DMS 273 treated with DMSO at 0.1 percent for 48 hours (cell line): ENCODE results near the gene STXBP4.
A peak's percentile ranks its signal among the peaks of the same experiment; 100 is the strongest.

Experiments
- DNase-seq: peaks from one replicate; lab custom pipeline; 2025; lab: John Stamatoyannopoulos, UW

STXBP4 gene

DNA sequence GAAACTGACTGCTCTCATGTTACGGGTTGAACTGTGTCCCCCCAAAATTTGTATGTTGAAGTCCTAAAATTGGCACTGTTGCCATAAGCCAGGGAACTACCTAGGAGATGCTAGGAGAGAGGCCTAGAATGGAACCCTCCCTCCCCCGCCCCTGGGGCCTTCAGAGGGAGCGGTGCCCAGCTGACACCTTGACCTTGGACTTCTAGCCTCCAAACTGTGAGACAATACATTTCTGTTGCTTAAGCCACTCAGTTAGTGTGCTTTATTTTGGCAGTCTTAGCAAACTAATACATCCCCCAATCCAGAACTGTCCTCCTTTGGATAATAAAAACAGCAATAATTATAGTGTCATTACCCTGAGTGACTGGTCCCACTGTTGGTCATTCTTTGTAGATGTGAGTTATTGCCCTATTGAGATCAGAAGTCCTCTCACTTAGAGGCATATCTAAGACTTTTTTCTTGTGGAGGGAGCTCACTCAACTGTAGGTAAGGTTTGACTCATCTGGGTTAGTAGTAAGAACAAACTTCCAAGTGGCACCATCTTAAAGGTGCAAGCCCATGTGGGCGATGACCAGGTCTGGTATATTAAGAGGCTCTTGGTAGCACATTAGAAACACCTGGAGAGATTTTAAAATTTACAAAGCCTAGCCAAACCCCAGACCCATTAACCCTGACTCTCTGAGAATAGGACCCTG is 203.2 kb downstream of the STXBP4 start:
- DNase-seq = no peak

DNA sequence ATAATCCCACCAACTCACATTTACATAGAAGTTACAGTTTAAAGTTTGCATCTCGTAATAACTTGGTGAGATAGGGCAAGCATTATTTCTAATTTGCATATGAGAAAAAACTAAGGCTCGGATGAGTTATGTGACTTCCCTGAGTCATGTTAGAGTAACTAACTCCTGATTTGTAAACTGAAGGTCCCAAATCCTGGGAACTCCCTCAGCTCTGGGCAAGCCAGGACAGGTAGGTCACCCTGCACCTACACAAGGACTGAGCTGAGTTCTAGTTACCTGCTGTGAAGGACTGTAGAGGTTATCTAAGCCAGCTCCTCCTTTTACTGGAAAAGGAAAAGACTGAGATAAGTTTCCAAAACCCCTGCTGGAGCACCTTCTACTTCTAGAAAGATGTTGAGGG is 204.0 kb downstream of the STXBP4 start:
- DNase-seq = no peak

DNA sequence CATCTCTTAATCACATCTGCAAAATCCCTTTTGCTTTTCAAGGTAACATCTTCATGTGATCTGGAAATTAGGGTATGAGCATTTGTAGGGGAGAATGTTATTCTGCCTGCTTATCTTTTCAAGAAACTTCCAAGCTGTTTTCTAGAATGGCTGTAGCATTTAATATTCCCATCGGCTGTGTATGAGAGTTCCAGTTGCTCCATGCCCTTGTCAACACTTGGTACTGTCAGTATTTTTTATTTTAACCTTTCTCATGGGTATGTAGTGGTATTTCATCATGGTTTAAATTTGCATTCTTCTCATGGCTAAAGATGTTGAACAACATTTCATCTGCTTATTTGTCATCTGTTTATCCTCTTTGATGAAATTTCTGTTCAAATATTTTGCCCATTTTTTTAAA is 205.6 kb downstream of the STXBP4 start:
- no peak for DNase-seq

DNA sequence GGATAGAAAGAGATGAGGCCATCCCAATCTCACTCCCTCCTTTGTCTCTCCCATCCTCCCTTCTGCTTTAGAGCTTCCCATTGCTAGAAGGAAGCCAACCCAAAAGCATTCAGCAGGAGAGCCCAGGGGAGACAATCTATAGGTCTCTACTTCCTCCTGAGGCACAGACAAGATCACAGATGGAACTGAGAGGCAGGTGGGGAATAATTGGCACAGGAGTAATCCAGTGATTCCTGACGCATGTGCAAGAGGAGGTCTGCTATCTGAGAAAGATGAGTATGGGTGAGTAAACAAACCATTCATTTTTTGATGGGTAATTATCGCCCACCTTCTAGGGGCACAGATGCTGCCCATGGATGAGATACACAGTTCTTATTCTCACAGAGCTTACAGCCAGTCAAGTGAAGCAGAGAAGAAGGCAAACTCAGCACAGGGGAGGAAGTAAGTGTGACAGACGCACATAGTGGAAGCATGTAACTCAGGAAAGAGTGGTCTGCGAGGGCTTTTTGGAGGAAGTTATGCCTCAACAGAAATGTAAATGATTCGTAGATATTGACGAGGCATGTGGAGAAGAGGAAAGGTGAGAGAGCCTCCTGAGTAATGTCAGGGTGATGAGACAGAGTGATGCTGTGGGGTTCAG is 207.3 kb downstream of the STXBP4 start:
- no peak for DNase-seq

DNA sequence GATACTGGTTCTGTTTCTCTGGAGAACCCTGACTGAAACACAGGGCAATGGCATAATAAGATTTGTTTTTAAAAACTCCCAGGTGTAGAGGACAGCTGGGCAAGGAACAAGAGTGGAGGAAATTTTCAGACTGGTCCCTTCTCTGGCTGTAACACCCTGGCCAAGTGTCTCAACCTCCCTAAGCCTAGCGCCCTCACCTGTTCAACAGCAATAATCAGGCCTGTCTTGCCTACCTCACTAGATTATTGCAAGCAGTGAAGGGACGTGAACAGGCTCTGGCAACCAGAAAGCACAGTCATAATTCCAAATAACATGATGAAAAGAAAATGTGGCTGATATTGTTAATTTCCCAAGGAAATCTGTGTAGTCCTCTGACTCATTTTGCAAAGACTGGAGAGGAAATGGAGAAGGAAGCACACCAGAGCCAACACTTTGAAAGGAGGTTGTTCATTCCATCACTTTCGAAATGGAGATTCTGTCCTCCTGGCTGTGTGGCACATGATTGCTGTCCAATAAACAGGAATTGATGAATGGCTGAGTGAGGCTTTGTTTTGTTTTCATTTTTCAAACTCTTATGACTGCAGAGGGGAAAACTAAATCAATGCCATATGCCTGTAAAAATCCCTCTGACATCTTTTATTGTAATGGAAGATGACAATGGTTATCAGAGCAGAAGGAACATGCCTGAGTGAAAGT is 208.7 kb downstream of the STXBP4 start:
- DNase-seq = no peak

DNA sequence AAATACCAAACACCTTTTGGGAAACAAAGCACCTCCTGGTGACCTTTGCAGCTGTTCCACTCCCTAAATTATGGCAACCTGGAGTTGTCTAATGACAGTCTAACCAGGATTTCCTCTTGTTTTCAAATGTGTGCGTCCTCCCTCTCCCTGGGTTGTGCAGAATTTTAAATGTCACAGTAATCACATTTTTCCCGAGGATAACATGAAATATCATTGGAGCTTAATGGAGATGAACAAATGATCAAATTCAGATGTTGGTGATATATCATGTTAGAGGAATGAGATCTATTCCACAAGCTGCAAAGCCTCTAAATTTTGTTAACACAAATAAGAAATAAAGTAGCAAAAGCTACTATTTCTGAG is 209.3 kb downstream of the STXBP4 start:
- DNase-seq = no peak

DNA sequence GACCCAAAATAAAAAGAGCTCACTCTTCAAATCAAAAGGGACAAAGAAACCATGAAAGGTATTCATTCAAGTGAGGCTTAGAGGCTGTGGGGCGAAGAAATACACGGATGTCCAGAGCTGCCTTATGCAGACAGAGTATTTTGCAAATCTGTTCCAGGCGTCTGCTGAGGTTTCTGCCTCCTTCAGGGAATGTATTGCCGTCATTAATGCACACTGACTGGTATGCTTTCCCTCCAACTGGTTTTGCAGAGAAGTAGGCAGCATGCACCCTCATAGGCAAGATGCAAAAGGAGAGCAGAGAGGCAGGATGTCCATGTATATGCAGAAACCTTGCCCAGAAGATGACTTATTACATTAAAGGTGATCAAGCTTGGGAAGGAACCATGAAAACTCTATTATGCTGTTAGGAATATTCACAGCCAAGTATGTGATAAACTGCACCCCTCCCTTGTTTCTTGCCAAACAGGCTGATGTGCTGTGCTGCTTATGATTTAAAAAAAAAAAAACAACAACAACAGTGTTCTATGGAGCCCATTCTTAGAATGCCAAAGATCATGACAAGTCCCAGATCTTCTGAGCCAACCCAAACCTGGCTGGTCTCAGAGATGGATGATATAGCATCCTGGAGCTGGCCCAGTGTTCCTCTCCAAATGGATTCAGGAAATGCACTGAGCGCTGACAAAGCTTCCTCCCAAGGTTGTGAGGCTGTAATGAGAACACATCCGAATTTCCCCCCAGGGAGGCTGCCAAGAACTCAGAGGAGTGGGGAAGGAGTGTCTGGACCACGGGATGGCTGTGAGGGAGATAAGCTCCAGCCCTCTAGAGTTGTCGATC is 218.6 kb downstream of the STXBP4 start:
- DNase-seq = no peak

DNA sequence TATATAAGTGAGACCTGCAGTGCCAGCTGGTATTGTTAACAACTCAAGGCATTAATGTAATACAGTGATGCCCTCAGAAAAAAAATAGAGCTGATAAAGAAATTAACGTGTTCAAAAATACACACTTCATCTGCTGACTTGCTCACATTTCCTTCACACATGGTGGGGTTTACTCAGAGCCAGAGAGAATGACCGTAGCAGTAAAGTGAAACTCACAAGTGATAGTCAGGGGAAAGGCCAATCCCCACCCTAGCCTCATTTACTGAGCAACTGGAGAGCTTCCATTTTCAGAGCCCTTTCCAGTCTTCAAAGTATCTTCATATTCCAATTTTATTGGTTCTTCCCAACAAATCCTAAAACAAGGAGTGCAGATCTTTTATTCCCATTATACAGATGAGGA is 222.2 kb downstream of the STXBP4 start:
- DNase-seq = no peak

DNA sequence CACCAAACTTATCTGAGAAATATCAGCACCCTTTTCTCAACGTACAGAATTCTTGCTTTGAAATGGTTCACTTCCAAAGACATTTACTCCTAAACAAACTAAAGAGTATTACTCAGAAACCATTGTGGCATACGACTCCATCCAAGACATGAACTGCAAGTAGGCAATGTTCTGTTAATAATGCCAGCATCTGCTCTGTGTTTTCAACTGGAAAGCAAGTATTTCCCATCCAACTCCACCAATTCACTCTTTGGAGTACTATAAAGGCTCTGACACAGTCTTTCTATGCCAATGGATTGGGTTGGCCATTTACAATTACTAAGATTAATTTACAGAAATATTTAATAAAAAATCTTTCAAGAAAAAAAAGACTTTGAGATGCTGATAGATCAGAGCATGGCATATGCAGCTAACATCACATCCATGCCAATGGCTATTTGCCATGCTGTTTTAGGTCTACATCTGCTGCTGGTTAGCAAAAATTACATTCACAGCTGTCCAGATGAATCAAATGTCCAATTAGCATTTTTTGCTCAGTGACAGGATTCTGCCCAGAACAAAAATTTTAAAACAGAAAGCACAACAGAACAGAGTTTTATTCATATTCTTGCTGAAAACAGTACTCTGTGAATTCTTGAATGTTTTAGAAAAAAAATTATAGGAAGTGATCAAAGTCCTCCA is 230.3 kb downstream of the STXBP4 start:
- DNase-seq = peak; percentile 98

DNA sequence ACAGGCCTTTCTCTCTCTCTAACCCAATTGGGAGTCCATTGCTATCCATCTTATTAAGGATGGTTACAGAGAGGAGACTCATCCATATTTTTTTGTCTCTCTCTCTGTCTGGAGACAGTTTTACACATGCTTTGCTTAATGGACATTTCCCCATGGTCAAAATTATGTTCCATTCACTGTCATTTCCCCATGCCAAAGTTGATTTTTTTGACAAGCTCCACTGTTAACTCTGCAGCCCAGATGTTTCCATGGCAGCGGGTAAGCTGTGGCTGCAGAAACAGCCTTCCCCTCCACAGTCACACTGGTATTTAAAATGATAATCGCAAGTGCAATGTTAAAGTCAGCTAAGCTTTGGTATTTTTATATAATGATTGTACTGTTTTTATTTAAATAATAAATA is 232.3 kb downstream of the STXBP4 start:
- DNase-seq = no peak

DNA sequence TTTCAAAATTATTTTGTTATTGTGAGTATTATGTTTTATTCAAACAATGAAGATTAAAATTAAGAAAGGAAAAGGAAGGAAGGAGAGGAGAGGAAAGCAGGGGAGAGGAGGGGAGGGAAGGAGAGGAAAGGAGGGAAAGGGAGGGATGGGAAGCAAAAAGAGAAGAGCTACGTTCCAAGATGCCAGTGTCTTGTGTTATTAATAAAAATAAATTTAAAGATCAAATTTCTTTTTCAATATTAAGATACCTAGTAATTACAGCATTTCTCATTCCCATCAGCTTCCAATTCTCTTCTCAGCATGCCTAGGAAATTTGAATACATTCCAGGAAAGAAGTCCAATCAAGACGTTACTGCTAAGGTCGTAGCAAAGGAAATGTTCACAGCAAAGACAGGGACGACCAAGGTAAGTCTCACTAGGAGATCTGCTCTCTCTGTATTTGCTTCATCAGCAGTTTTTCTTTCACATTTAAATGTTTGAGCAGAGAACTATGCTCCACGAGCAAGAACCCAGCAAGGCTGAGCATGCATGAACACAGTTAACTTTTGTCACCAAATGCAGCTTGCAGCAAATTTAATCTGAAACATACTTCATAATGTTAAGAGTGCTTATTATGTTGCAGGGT is 232.9 kb downstream of the STXBP4 start:
- no peak for DNase-seq

DNA sequence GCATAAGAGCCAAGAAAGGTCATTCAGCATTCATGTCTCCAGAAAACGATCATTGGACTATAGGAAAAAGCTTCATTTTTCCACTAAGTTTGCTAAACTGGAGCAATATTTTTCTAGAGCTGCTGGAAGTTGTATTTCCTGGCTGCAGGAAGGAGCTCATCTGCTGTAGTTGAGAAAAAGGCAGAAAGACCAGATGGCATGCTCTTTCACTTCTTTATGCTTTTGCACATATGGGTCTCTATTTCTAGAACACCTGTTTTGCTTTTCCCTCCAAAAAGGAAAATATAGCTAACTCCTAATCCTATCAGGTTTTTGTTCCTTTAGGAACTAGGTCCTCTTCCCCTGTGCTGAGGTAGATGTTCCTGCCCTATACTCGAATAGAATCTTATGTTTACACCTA is 234.3 kb downstream of the STXBP4 start:
- DNase-seq = peak; percentile 70

DNA sequence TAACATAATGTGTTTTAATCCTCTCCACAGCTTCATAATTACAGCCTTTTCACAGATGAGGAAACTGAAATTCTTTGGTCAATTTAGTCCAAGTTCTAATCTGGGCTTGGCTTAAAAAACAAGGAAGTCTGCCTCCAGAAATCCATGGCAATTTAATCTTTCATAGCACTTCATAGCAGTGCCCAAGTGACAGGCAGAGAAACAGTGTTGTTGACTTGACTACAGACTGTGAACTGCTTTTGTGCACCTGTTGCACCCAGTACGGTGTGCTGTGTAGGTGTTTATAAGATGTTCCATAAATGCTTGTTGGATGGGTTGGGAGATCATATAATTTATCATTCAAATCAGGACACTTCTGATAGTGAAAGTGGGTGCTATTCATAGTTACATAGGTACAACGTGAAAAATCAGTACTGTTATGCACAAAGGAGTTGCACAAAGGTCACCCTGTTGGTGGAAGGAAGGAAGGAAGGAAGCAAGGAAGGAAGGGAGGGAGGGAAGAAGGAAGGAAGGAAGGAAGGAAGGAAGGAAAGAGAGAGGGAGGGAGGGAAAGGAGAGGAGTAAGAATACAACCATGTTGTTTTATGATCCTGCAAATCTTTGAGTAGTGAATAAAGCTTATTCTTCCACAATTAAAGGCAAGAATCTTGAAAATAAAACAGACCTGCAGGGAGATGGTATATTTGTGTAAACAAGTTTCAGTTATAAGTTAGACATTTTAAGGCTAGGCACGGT is 239.7 kb downstream of the STXBP4 start:
- no peak for DNase-seq

DNA sequence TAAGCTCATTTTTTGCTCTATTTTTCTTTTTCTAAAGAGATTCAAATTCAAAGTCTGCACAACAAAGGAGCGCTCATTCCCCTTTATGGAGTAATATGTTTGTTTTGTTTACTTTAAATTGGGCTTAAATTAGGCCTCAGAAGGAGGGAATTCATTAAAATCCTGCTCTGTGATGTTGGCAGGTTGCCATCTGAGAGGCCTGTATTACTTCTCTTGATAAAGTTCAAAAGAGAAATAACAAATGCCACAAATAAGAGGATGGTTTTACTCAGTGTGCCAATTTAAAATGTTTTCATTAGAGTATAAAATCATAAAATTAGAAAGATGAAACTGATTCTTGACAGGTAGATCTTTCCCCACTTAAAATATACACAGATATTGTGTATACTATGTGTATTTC is 241.7 kb downstream of the STXBP4 start:
- no peak for DNase-seq

DNA sequence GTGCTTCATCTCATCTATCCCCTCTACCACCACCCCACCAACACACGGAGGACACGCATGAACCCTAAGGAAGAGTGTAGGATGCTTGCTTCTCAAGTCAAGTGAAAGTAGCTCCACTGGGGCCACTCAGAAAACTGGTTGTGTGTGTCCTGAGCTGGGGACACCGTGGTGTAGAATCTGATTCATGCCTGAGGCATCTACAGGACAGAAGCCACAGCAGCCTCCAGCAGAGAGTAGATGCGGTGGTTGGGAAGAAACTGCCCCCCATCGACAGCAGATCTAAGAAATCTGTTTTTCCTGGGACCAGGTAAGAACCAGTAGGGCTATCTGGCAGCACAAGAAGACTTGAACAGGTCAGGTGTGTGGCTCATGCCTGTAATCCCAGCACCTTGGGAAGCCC is 244.3 kb downstream of the STXBP4 start:
- DNase-seq = no peak

DNA sequence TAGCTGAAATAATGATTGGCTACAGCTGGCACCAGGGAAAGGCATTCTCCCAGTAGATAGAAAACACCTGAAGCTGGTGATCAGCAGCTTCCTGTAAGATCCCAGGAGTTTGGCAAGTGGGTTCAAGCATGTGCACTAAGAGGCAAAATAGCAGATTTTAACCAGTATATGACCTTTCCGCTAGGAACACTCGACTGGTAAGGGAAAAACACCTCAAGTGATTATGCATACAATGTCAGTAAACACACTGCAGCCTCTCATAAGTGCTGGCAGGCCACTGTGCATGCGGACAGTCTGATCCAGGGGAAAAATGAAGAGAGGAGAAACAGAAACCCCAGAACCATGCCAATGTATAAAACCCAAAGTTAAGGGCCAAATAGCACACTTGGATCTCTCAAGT is 247.1 kb downstream of the STXBP4 start:
- no peak for DNase-seq

DNA sequence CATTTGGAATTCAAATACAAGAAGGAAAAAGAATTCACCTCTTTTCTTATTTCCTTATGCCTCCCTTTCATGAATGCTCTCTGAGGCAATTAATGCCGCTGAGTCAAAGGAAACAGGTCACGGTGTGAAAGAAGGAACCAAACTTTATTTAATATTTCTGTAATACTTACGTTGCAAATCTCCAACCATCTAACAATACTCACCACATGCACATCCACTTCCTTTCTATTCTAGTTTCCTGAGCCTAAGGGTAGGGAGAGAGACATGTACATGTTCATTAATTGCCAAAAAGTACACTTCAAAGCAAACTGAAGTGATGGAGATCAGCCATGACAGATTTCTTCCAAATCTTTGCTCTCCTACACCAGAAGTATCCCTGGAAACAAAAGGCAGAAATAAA is 248.3 kb downstream of the STXBP4 start:
- DNase-seq = no peak

DNA sequence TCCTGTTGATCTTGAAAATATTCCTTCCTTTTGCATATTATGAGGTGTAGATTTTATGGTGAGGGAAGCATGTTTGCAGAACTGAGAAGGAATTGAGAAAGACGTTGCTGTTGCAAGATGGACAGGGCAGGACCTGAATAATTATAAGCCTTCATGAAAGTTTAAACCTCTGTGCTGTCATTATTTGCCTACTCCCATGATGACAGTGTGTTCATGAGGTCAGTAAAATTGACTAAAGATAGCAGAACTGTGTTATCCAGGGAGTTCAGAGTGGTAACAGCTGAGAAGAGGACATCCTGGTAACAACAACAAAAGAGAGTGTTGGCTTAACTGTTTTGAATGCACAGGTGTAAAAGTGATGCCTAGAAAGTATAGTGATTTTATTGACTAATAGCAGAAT is 250.9 kb downstream of the STXBP4 start:
- no peak for DNase-seq

DNA sequence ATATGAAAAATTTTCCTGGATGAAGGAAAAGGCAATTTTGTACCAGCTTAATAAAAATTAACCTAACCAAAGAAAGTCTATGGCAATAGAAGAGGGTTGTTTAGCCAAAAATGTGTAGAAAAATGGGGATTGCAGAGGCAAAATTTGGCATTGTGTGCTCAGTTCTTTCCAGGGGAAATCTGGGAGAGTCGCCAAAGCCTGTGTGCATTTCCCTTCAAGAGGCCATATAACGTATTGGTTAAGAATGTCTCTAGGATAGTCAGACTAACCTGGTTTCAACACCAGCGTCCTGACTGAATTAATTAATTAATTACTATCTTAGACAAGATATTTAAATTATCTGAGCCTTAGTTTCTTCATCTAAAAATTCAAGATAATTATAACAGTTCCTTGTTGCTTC is 251.4 kb downstream of the STXBP4 start:
- DNase-seq = no peak
